IPS DF 6.9 (cell line): ENCODE measurements around the gene ENDOU.

Experiments used
- DNase-seq: peaks from one replicate; pipeline ENCODE4 v3.0.0-alpha.2; 2013; ENCODE audit warnings: low read depth, low spot score
- H3K27ac ChIP-seq: one replicate; pipeline ENCODE4 v1.5.1; 2013; ENCODE audit warnings: low read length, control low read depth
- H3K27me3 ChIP-seq: 2 replicates; pipeline ENCODE4 v1.6.1; 2013; ENCODE audit warnings: mild to moderate bottlenecking, low read length; ENCODE audit not compliant: control insufficient read depth, insufficient read depth
- H3K36me3 ChIP-seq: 2 replicates; pipeline ENCODE4 v1.6.1; 2013; ENCODE audit warnings: low read length; ENCODE audit not compliant: control insufficient read depth, insufficient read depth
- H3K4me1 ChIP-seq: 2 replicates; pipeline ENCODE4 v1.6.1; 2013; ENCODE audit warnings: low read length; ENCODE audit not compliant: control insufficient read depth, insufficient read depth
- H3K4me3 ChIP-seq: 2 replicates; pipeline ENCODE4 v1.5.1; 2013; ENCODE audit warnings: mild to moderate bottlenecking, low read length
- H3K9me3 ChIP-seq: 2 replicates; pipeline ENCODE4 v1.6.1; 2013; ENCODE audit warnings: low read length, inconsistent platforms; ENCODE audit not compliant: control insufficient read depth, insufficient read depth
- WGBS: extraction: QIAGEN DNeasy Blood & Tissue Kit; methylation state at CpG from one replicate; pipeline ENCODE4 v1.1.7; 2013; ENCODE audit warnings: mixed read lengths, missing lambda C conversion rate; ENCODE audit not compliant: insufficient read length, insufficient coverage; 5-methylcytosine and 5-hydroxymethylcytosine counted together

The ENDOU gene

GRCh38 chr12:47707355-47707754 is 17.9 kb downstream of the ENDOU start:
- Histone ChIP-seq H3K36me3 (no peaks in the 10 kb centered on the region), H3K4me3 (no peak overlapping the region), H3K4me1 (no peaks in the 10 kb centered on the region), H3K27me3 (no peaks in the 10 kb centered on the region), H3K27ac (no peak overlapping the region), H3K9me3 (no peaks in the 10 kb centered on the region)
- no peak for DNase-seq

- Histone ChIP-seq H3K27me3 (no peaks in the 10 kb centered on the region), H3K4me3 (peak within 1 kb of the TSS; percentile 92), H3K36me3 (no peaks in the 10 kb centered on the region), H3K9me3 (no peaks in the 10 kb centered on the region), H3K27ac (no peak within 1 kb of the TSS), H3K4me1 (no peaks in the 10 kb centered on the region)
- peak; percentile 78 for DNase-seq
- WGBS: no CpG with 5 or more reads among the region's 66 CpGs
Observed at GRCh38 chr12:47705566-47706425, 19.5 kb downstream of the ENDOU start, which contains the start of gene RPAP3. Gene RPAP3, minus strand, starts transcription at chr12:47706030. Its CDS starts 3,190 bp downstream, at chr12:47702840.

- Histone ChIP-seq H3K9me3 (no peaks in the 10 kb centered on the region), H3K27me3 (no peaks in the 10 kb centered on the region), H3K36me3 (peaks cover 3% of the 10 kb centered on the region; the same call in 1 of the 2 replicates), H3K4me1 (no peaks in the 10 kb centered on the region), H3K4me3 (peak overlapping the region; percentile 92; the same call in 1 of the 2 replicates), H3K27ac (no peak overlapping the region)
- WGBS: no CpG with 5 or more reads among the region's 9 CpGs
- DNase-seq: no peak
Observed at GRCh38 chr12:47705229-47705565, 20.1 kb downstream of the ENDOU start.

GRCh38 chr12:47704719-47705118 is 20.6 kb downstream of the ENDOU start:
- Histone ChIP-seq H3K4me1 (no peaks in the 10 kb centered on the region), H3K9me3 (no peaks in the 10 kb centered on the region), H3K27me3 (no peaks in the 10 kb centered on the region), H3K36me3 (peaks cover 3% of the 10 kb centered on the region; the same call in 1 of the 2 replicates), H3K27ac (no peak overlapping the region), H3K4me3 (peak overlapping the region; percentile 92; the same call in 1 of the 2 replicates)
- DNase-seq: no peak
- 100% methylated on average over 1 of the region's 9 CpGs for WGBS

GRCh38 chr12:47700263-47700662 is 25.0 kb downstream of the ENDOU start:
- no peaks in the 10 kb centered on the region for H3K27me3 ChIP-seq
- DNase-seq: no peak
- H3K4me3 ChIP-seq: no peak overlapping the region
- no peak overlapping the region for H3K27ac ChIP-seq
- no CpG with 5 or more reads among the region's 2 CpGs for whole genome bisulfite sequencing
- peaks cover 3% of the 10 kb centered on the region; the same call in 1 of the 2 replicates for H3K36me3 ChIP-seq
- H3K4me1 ChIP-seq: no peaks in the 10 kb centered on the region
- H3K9me3 ChIP-seq: no peaks in the 10 kb centered on the region

- DNase-seq: no peak
- no peaks in the 10 kb centered on the region for H3K9me3 ChIP-seq
- no peaks in the 10 kb centered on the region for H3K27me3 ChIP-seq
- no CpG with 5 or more reads among the region's 7 CpGs for WGBS
- no peak overlapping the region for H3K4me3 ChIP-seq
- H3K36me3 ChIP-seq: peaks cover 3% of the 10 kb centered on the region; the same call in 1 of the 2 replicates
- no peaks in the 10 kb centered on the region for H3K4me1 ChIP-seq
- no peak overlapping the region for H3K27ac ChIP-seq
Observed at GRCh38 chr12:47698631-47699030, 26.7 kb downstream of the ENDOU start.

- peaks cover 3% of the 10 kb centered on the region; the same call in 1 of the 2 replicates for H3K36me3 ChIP-seq
- H3K4me1 ChIP-seq: no peaks in the 10 kb centered on the region
- H3K9me3 ChIP-seq: no peaks in the 10 kb centered on the region
- no peak overlapping the region for H3K4me3 ChIP-seq
- no peak overlapping the region for H3K27ac ChIP-seq
- WGBS: no CpG with 5 or more reads among the region's 4 CpGs
- H3K27me3 ChIP-seq: no peaks in the 10 kb centered on the region
- DNase-seq: no peak
Observed at GRCh38 chr12:47698055-47698454, 27.2 kb downstream of the ENDOU start.

- no peaks in the 10 kb centered on the region for H3K27me3 ChIP-seq
- no peak overlapping the region for H3K27ac ChIP-seq
- no peak overlapping the region for H3K4me3 ChIP-seq
- H3K36me3 ChIP-seq: peaks cover 10% of the 10 kb centered on the region; the same call in 1 of the 2 replicates
- H3K4me1 ChIP-seq: no peaks in the 10 kb centered on the region
- no peak for DNase-seq
- no CpG with 5 or more reads among the region's 2 CpGs for WGBS
- H3K9me3 ChIP-seq: no peaks in the 10 kb centered on the region
Observed at GRCh38 chr12:47689215-47689614, 36.1 kb downstream of the ENDOU start.

- H3K27ac ChIP-seq: no peak overlapping the region
- no peak overlapping the region for H3K4me3 ChIP-seq
- no peaks in the 10 kb centered on the region for H3K4me1 ChIP-seq
- no peaks in the 10 kb centered on the region for H3K27me3 ChIP-seq
- no peaks in the 10 kb centered on the region for H3K9me3 ChIP-seq
- no peak for DNase-seq
- WGBS: no CpG with 5 or more reads among the region's 3 CpGs
- H3K36me3 ChIP-seq: peaks cover 6% of the 10 kb centered on the region; the same call in 1 of the 2 replicates
Observed at GRCh38 chr12:47687636-47688035, 37.7 kb downstream of the ENDOU start.

GRCh38 chr12:47686645-47687240 is 38.5 kb downstream of the ENDOU start:
- H3K36me3 ChIP-seq: peaks cover 3% of the 10 kb centered on the region; the same call in 1 of the 2 replicates
- H3K4me1 ChIP-seq: no peaks in the 10 kb centered on the region
- 100% methylated on average over 1 of the region's 4 CpGs for WGBS
- no peaks in the 10 kb centered on the region for H3K9me3 ChIP-seq
- no peak overlapping the region for H3K27ac ChIP-seq
- H3K27me3 ChIP-seq: no peaks in the 10 kb centered on the region
- no peak overlapping the region for H3K4me3 ChIP-seq
- no peak for DNase-seq
